ENCODE results near the gene SEMA5B.

DNA sequence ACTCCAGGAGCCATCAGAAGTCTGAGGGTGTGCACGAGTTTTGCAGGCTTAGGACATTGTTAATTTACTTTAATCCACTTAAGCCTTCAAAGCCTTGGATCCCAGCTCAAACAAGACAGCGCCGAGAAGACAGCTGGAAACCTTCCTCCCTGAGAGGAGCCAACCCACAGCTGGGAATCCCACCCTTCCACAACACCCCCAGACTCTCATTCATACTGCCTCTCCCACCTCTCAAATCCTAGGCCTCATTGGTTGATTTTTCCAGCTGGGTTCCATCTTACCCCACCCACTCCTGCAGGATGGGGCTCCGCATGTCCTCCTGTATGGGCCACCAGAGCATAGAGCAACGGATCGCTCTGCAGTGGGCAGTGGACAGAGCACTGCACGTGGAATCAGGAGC lies 80.4 kb downstream of the SEMA5B start:
- TF ChIP-seq POLR2A (IDR thresholded peaks at IDR 0.05; ENCODE audit: low read length) (no peak), GATA1 (IDR thresholded peaks at IDR 0.05; ENCODE audit: low read depth, low read length) (no peak)

Data from erythroblast (primary cell).